ENCODE results near the gene LBR.

Gene LBR

GRCh38 chr1:225408249-225408648, 19.6 kb downstream of the LBR start:
- no peaks in the 10 kb centered on the region for H3K9me3 Mint-ChIP-seq
- H3K36me3 Mint-ChIP-seq (ENCODE audit: low read depth): peaks cover 92% of the 10 kb centered on the region
- H3K4me1 Mint-ChIP-seq: peaks cover 9% of the 10 kb centered on the region
- no peak for TF ChIP-seq CTCF (IDR thresholded peaks at IDR 0.05; ENCODE audit: unreplicated experiment in 3 of 3)
- no peak overlapping the region for H3K4me3 Mint-ChIP-seq
- no peaks in the 10 kb centered on the region for H3K27me3 Mint-ChIP-seq (ENCODE audit: low read depth)
- peak overlapping the region in 1 of 3 experiments; percentile 57 for H3K27ac Mint-ChIP-seq

GRCh38 chr1:225407755-225408154, 20.1 kb downstream of the LBR start:
- Mint-ChIP-seq H3K4me3 (no peak overlapping the region), H3K27ac (peak overlapping the region in 1 of 3 experiments; percentile 57), H3K9me3 (no peaks in the 10 kb centered on the region), H3K27me3 (ENCODE audit: low read depth) (no peaks in the 10 kb centered on the region), H3K36me3 (ENCODE audit: low read depth) (peaks cover 92% of the 10 kb centered on the region), H3K4me1 (peaks cover 9% of the 10 kb centered on the region)
- TF ChIP-seq CTCF (IDR thresholded peaks at IDR 0.05; ENCODE audit: unreplicated experiment in 3 of 3): no peak

GRCh38 chr1:225406976-225407725, 20.7 kb downstream of the LBR start:
- no peak for TF ChIP-seq CTCF (IDR thresholded peaks at IDR 0.05; ENCODE audit: unreplicated experiment in 3 of 3)
- Mint-ChIP-seq H3K27ac (no peak overlapping the region), H3K36me3 (ENCODE audit: low read depth) (peaks cover 86% of the 10 kb centered on the region)

DNA sequence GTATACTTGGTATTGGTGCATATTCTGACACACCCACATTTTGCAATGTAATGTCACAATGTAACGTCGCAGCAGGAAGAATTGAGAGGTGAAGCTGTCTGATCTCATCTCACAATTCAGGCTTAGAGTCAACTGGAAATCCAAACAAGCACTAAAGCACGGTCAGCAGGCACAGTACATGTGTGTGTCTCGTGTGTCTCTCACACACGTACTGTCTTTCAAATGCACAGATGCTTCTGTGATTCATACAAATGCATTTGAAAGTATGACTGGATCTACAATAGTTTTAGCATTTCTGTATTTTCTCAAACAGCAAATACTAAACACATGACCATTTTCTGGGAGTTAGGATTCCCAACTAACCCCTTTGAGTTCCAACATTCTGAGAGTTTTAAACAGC, 26.9 kb downstream of the LBR start:
- Mint-ChIP-seq H3K9me3 (no peaks in the 10 kb centered on the region), H3K4me1 (no peaks in the 10 kb centered on the region), H3K27ac (no peak overlapping the region), H3K27me3 (ENCODE audit: low read depth) (no peaks in the 10 kb centered on the region), H3K4me3 (no peak overlapping the region), H3K36me3 (ENCODE audit: low read depth) (peaks cover 75% of the 10 kb centered on the region)
- TF ChIP-seq CTCF (IDR thresholded peaks at IDR 0.05; ENCODE audit: unreplicated experiment in 3 of 3): no peak

More at GRCh38 chr1:225406976-225407725, 20.7 kb downstream of the LBR start:
- no peaks in the 10 kb centered on the region for H3K27me3 Mint-ChIP-seq (ENCODE audit: low read depth)
- no peak overlapping the region for H3K4me3 Mint-ChIP-seq
- peaks cover 9% of the 10 kb centered on the region for H3K4me1 Mint-ChIP-seq
- H3K9me3 Mint-ChIP-seq: no peaks in the 10 kb centered on the region

DNA sequence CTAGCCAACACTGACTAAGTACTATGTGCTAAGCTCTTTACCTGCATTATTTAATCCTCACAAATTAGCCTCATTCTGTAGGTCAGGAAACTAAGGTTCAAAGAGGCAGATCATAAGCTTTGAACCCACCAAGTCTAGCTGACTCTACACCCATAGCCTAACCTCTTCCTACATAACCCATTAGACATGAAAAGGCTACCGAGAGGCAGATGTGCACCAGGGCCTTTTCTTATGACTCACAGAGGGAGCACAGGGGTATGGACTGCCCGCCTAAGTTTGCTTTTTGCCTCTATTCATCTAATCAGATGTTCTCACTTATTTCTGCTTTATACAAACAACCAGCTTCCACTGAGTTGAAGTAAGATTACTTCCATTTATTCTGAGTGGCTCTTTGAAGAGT, 31.5 kb downstream of the LBR start:
- Mint-ChIP-seq H3K36me3 (ENCODE audit: low read depth) (peaks cover 64% of the 10 kb centered on the region), H3K9me3 (no peaks in the 10 kb centered on the region), H3K27ac (no peak overlapping the region), H3K4me1 (no peaks in the 10 kb centered on the region), H3K4me3 (no peak overlapping the region), H3K27me3 (ENCODE audit: low read depth) (no peaks in the 10 kb centered on the region)
- no peak for TF ChIP-seq CTCF (IDR thresholded peaks at IDR 0.05; ENCODE audit: unreplicated experiment in 3 of 3)

DNA sequence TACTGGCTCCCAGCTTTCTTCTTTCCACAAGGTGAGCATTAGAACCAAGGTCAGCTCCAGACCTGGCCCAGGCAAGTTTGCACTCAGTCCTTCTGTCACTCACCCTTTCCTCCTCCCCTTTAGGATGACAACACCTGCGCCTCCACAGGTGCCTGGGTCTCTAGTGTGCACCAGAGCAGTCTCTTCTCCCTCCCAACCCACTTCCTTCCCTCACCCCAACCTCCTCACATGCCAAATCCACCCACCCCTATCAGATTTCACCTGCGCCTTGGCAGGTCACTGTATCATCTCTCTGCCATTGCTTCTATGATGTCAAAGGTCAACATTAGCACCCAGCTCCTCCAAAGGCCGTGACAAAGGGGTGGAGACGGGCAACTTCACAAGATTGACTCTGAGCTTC, 38.0 kb downstream of the LBR start:
- no peaks in the 10 kb centered on the region for H3K4me1 Mint-ChIP-seq
- H3K27ac Mint-ChIP-seq: no peak overlapping the region
- no peaks in the 10 kb centered on the region for H3K27me3 Mint-ChIP-seq (ENCODE audit: low read depth)
- no peak overlapping the region for H3K4me3 Mint-ChIP-seq
- peaks cover 18% of the 10 kb centered on the region for H3K36me3 Mint-ChIP-seq (ENCODE audit: low read depth)
- H3K9me3 Mint-ChIP-seq: peaks cover 4% of the 10 kb centered on the region
- no peak for TF ChIP-seq CTCF (IDR thresholded peaks at IDR 0.05; ENCODE audit: unreplicated experiment in 3 of 3)

Data from nephron (organoid).